ENCODE data around the gene FRMD3. TPM values are rescaled to one million over a fixed set of nuclear protein-coding genes. Genes with fewer than 3 reads are reported as not detected.

Gene FRMD3
- total RNA-seq, 1 experiment from 2014 or later: 1.4 TPM

DNA sequence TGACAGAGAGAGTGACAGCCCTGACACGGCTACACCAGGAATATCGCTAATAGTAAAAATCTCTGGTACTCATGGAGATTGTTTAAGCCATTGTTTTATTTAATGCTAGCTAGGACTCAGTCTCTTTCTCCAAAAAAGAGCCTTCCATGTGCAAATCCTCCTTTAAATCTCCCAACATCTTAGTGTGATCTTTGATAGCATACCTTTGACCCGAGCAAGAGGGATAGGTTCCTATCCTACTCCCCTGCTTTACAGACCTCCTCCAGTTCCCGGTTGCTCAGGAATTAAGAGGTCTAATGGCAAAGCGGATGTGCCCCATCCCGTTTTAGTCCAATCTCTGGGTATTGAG, 663 bp upstream of the FRMD3 start:
- DNase-seq (ENCODE audit: low spot score): no peak
- ATAC-seq: 0 out of 2 replicates have a peak, but pooled peaks have one; percentile 2
- H3K27ac Mint-ChIP-seq: no peak overlapping the region
- H3K4me3 Mint-ChIP-seq: peak overlapping the region; percentile 76
- no peaks in the 10 kb centered on the region for H3K9me3 Mint-ChIP-seq
- CTCF ChIA-PET: interaction anchor here (0.7 to 7.1 kb wide), 17 partner anchors 12 to 338 kb away, joined by 3 to 68 read pairs (median 3); no protein-coding TSS in a partner anchor
- TF ChIP-seq ZNF317 (CRISPR knock-in tag; IDR thresholded peaks at IDR 0.05; ENCODE audit: borderline replicate concordance, low read depth): no peak
- no peak for TF ChIP-seq ATF1 (CRISPR knock-in tag; IDR thresholded peaks at IDR 0.05)
- TF ChIP-seq, protein P1, sequence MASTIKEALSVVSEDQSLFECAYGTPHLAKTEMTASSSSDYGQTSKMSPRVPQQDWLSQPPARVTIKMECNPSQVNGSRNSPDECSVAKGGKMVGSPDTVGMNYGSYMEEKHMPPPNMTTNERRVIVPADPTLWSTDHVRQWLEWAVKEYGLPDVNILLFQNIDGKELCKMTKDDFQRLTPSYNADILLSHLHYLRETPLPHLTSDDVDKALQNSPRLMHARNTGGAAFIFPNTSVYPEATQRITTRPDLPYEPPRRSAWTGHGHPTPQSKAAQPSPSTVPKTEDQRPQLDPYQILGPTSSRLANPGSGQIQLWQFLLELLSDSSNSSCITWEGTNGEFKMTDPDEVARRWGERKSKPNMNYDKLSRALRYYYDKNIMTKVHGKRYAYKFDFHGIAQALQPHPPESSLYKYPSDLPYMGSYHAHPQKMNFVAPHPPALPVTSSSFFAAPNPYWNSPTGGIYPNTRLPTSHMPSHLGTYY (CRISPR knock-in tag; IDR thresholded peaks at IDR 0.05): no peak
- TF ChIP-seq KAT7 (CRISPR knock-in tag; IDR thresholded peaks at IDR 0.05; ENCODE audit: borderline replicate concordance): no peak
- TF ChIP-seq TEAD1 (CRISPR knock-in tag; IDR thresholded peaks at IDR 0.05): no peak
- no peak for TF ChIP-seq NFE2L1 (CRISPR knock-in tag; IDR thresholded peaks at IDR 0.05)
- no peak for TF ChIP-seq ZNF121 (CRISPR knock-in tag; IDR thresholded peaks at IDR 0.05)
- TF ChIP-seq SOX15 (CRISPR knock-in tag; IDR thresholded peaks at IDR 0.05): no peak
- no peak for TF ChIP-seq NFATC4 (CRISPR knock-in tag; IDR thresholded peaks at IDR 0.05)
- TF ChIP-seq, protein P2, sequence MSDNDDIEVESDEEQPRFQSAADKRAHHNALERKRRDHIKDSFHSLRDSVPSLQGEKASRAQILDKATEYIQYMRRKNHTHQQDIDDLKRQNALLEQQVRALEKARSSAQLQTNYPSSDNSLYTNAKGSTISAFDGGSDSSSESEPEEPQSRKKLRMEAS (CRISPR knock-in tag; IDR thresholded peaks at IDR 0.05): no peak
- no peak for TF ChIP-seq ZNF232 (CRISPR knock-in tag; IDR thresholded peaks at IDR 0.05)
- TF ChIP-seq, protein P3, sequence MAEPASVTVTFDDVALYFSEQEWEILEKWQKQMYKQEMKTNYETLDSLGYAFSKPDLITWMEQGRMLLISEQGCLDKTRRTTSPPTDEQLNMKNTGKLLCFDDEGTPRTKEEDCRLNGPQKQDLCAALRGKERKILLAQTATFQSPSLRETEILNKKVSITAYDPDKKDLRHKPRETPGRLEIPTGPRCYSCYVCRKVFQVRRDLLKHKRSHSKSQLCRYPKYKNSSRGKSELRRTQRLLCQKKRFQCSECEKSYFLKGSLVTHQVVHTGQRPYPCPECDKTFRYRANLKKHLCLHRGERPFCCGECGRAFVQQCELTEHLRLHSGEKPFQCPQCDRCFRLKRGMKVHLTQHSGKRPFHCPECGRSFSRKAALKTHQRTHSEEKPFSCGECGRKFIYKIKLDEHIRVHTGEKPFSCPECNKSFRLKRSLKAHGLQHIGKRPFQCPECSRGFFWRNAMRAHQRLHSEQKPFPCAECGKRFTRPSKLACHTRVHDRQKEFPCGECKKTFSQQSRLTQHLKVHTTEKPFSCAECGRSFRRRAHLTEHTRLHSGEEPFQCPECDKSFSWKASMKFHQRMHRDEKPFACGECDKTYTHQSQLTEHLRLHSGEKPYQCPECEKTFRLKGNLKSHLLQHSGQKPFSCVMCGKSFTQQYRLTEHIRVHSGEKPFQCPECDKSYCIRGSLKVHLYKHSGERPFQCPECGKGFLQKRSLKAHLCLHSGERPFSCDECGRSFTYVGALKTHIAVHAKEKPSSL (CRISPR knock-in tag; conservative IDR thresholded peaks at IDR 0.05): no peak
- TF ChIP-seq, protein P4, sequence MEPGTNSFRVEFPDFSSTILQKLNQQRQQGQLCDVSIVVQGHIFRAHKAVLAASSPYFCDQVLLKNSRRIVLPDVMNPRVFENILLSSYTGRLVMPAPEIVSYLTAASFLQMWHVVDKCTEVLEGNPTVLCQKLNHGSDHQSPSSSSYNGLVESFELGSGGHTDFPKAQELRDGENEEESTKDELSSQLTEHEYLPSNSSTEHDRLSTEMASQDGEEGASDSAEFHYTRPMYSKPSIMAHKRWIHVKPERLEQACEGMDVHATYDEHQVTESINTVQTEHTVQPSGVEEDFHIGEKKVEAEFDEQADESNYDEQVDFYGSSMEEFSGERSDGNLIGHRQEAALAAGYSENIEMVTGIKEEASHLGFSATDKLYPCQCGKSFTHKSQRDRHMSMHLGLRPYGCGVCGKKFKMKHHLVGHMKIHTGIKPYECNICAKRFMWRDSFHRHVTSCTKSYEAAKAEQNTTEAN (CRISPR knock-in tag; IDR thresholded peaks at IDR 0.05): no peak
- TF ChIP-seq, protein P5, sequence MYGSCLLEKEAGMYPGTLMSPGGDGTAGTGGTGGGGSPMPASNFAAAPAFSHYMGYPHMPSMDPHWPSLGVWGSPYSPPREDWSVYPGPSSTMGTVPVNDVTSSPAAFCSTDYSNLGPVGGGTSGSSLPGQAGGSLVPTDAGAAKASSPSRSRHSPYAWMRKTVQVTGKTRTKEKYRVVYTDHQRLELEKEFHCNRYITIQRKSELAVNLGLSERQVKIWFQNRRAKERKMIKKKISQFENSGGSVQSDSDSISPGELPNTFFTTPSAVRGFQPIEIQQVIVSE (CRISPR knock-in tag; IDR thresholded peaks at IDR 0.05; ENCODE audit: borderline replicate concordance): no peak
- TF ChIP-seq FOXJ3 (CRISPR knock-in tag; IDR thresholded peaks at IDR 0.05; ENCODE audit: borderline replicate concordance): no peak
- no peak for TF ChIP-seq NR1H2 (CRISPR knock-in tag; IDR thresholded peaks at IDR 0.05)
- no peak for TF ChIP-seq ETV6 (CRISPR knock-in tag; IDR thresholded peaks at IDR 0.05)
- H3K4me1 Mint-ChIP-seq: peaks cover 20% of the 10 kb centered on the region
- peaks cover 64% of the 10 kb centered on the region for H3K27me3 Mint-ChIP-seq (ENCODE audit: low read depth)
- POLR2A ChIA-PET: interaction anchor here (1.4 kb wide), 1 partner anchor 13 kb away, joined by 6 read pairs; no protein-coding TSS in a partner anchor
- H3K36me3 Mint-ChIP-seq: no peaks in the 10 kb centered on the region

DNA sequence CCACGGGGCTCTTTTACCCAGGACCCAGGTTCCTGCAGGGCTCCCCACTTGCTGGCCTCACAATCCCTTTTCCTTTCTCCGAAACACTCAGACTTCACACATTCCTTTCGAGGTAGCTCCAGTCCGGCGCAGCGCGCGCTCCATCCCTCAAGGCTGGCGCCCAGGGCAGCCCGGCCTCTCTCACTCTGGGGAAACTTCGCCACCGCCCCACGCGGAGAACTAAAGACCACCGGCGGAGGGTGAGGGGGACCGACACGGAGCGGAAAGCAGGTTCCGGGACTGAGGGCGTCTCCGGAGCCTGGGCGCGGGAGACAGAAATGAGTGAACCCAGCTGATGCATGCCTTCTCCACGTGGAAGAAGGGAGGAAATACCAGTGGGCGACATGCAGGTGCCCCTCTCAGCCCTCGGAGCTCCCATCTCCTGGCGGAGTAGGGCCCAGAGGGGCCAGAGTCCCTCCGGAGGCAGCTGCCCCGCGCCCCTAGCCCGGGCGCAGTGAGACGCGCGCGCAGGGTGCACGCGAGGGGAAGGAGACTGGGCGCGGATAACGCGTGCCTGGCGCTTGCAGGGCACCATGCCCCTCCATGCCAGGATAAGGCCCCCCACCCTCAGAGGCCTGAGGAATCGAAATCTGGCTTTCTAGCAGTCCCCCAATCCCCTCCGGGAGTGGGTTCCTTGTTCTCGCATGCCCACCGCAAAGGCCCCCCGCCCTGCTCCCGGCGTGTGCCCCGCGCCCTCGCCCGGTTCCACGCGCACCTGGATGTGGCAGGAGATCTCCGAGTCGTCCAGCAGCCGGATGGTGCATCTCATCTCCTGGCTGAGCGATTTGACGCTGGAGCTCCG, 650 bp downstream of the FRMD3 start:
- Mint-ChIP-seq H3K4me3 (peak overlapping the region; percentile 76), H3K27me3 (ENCODE audit: low read depth) (peaks cover 64% of the 10 kb centered on the region), H3K36me3 (no peaks in the 10 kb centered on the region), H3K4me1 (peaks cover 20% of the 10 kb centered on the region), H3K27ac (no peak overlapping the region), H3K9me3 (no peaks in the 10 kb centered on the region)
- ChIA-PET CTCF (interaction anchor here (0.7 to 7.1 kb wide), 16 partner anchors 11 to 475 kb away, joined by 3 to 68 read pairs (median 4); no protein-coding TSS in a partner anchor), POLR2A (interaction anchor here (1.0 to 1.4 kb wide), 2 partner anchors 11 to 318 kb away, joined by 4 to 6 read pairs; no protein-coding TSS in a partner anchor)
- DNase-seq (ENCODE audit: low spot score) (peak; percentile 34), ATAC-seq (peak; percentile 5)
- TF ChIP-seq ELF4 (CRISPR knock-in tag; IDR thresholded peaks at IDR 0.05; ENCODE audit: low read depth): 0 out of 2 replicates have a peak, but pooled peaks have one; percentile 18
- TF ChIP-seq MYBL2 (CRISPR knock-in tag; IDR thresholded peaks at IDR 0.05): no peak
- TF ChIP-seq, protein P6, sequence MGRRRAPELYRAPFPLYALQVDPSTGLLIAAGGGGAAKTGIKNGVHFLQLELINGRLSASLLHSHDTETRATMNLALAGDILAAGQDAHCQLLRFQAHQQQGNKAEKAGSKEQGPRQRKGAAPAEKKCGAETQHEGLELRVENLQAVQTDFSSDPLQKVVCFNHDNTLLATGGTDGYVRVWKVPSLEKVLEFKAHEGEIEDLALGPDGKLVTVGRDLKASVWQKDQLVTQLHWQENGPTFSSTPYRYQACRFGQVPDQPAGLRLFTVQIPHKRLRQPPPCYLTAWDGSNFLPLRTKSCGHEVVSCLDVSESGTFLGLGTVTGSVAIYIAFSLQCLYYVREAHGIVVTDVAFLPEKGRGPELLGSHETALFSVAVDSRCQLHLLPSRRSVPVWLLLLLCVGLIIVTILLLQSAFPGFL (CRISPR knock-in tag; IDR thresholded peaks at IDR 0.05; ENCODE audit: borderline replicate concordance): no peak
- no peak for TF ChIP-seq HMGA2 (CRISPR knock-in tag; IDR thresholded peaks at IDR 0.05)
- TF ChIP-seq, protein P7, sequence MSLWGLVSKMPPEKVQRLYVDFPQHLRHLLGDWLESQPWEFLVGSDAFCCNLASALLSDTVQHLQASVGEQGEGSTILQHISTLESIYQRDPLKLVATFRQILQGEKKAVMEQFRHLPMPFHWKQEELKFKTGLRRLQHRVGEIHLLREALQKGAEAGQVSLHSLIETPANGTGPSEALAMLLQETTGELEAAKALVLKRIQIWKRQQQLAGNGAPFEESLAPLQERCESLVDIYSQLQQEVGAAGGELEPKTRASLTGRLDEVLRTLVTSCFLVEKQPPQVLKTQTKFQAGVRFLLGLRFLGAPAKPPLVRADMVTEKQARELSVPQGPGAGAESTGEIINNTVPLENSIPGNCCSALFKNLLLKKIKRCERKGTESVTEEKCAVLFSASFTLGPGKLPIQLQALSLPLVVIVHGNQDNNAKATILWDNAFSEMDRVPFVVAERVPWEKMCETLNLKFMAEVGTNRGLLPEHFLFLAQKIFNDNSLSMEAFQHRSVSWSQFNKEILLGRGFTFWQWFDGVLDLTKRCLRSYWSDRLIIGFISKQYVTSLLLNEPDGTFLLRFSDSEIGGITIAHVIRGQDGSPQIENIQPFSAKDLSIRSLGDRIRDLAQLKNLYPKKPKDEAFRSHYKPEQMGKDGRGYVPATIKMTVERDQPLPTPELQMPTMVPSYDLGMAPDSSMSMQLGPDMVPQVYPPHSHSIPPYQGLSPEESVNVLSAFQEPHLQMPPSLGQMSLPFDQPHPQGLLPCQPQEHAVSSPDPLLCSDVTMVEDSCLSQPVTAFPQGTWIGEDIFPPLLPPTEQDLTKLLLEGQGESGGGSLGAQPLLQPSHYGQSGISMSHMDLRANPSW (CRISPR knock-in tag; conservative IDR thresholded peaks at IDR 0.05; ENCODE audit: low read depth): no peak
- TF ChIP-seq GTF2I (CRISPR knock-in tag; conservative IDR thresholded peaks at IDR 0.05): no peak
- TF ChIP-seq ETV6 (CRISPR knock-in tag; IDR thresholded peaks at IDR 0.05): peak; percentile 26; the same call in 1 of the 2 replicates

Measured in WTC11 (cell line).